ENCODE measurements around the gene SLC7A10.
A peak's percentile ranks its signal among the peaks of the same experiment; 100 is the strongest.
"Not testable (repeated sequence)": the region's sequence is repeated elsewhere in the genome, so short reads cannot be mapped to it uniquely, and the experiment has no call there.

The SLC7A10 gene

DNA sequence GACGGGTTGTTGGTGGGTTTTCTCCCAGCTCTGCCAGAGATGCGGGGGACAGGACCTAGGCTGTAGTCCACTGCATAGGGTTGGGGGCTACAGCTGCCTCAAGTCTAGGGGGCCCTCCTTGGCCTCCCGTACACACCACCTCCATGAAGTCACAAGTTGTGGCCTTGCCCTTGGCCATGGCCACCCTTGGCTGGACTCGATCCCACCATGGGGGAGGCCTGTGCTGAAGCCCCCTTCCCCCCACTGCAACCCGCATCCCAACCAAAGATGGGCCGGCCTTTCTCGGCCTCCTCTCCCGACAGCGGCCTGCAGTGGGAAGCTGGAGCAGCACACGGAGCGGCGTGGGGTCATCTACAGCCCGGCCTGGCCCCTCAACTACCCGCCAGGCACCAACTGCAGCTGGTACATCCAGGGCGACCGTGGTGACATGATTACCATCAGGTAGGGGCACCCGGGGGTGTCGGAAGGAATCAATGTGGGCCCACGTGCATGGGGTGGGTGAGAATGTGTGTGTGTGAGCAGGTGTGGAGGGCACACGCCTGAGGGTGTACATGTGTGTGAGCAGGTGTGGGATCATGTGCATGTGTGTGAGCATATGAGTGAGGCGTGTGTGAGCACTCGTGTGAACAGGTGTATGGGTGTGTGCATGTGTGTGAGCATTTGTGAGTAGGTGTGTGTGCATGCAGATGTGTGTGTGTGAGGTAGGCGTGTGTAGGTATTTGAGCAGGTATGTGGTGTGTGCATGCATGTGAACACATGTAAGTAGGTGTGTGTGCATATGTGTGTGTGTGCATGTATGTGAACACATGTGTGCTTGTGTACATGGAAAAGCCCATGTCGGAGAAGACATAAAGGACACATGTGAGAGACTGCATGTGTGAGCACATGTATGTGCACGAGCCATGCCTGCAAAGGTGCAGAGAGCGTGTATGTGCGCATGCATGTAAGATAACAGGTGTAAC, 22.8 kb downstream of the SLC7A10 start:
- no peak for DNase-seq (ENCODE audit: low read depth, low spot score)

- DNase-seq (ENCODE audit: low read depth, low spot score) = no peak
Measured at GRCh38 chr19:33201886-33202545, 23.6 kb downstream of the SLC7A10 start.

- DNase-seq (ENCODE audit: low read depth, low spot score) = no peak
Measured at GRCh38 chr19:33201473-33201872, 24.2 kb downstream of the SLC7A10 start.

DNA sequence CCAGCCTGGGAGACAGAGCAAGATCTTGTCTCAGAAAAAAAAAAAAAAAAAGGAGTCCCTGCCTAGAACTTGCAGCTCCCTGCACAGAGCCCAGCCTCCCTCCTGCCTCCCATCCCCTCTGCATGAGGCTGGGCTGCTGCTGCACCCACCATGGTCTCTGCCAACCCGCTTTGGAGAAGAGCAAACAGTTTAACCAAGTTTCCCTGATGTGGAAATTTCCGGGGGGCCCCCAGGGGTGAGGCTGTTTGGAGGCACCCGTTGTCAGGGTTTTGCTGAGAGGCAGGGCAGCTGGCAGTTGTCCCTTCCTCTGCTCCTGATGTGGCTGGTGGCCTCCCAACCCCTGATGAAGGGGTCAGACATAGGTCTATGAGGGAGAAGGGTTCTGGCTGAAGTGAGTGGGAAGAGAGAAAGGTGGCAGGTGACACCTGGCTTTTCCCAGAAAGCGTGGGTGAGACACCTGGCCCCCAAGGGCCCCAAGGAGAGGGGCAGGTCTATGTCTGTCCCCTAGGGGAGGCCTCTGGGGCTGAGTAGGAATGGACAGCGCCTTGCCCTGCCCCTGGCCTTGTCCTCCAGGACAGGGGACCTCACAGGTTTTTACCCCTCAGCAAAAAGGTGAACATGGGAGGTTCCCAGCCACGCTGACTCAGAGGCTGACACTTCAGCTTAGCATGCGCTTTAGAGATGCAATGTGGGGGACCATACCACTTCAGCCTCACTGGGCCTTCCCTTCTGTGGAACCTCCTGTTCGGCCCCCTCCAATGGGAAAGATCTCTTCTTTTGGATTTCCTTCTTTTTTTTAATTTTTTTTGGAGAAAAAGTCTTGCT, 26.0 kb downstream of the SLC7A10 start:
- DNase-seq (ENCODE audit: low read depth, low spot score) = no peak

DNA sequence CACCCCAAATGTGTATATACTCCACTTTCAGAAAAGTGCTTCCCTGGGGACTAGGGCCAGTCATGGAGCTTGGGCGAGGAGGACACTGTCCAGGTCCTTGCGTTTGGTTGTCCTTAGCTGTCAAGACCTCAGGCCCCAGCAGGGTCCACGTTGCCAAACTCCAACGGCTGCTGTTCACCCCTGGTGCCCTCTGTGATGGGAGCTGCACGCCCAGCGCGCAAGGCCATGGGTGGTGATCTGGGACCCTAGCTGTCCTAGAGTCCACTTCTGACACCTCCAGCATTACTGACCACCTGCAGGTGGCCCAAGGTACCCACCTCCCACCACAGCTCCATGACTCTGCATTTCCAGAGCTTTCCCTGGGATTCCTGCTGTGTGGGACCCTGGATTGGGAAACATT, 27.5 kb downstream of the SLC7A10 start:
- no peak for DNase-seq (ENCODE audit: low read depth, low spot score)

- no peak for DNase-seq (ENCODE audit: low read depth, low spot score)
Measured at GRCh38 chr19:33197591-33198000, 28.1 kb downstream of the SLC7A10 start.

DNA sequence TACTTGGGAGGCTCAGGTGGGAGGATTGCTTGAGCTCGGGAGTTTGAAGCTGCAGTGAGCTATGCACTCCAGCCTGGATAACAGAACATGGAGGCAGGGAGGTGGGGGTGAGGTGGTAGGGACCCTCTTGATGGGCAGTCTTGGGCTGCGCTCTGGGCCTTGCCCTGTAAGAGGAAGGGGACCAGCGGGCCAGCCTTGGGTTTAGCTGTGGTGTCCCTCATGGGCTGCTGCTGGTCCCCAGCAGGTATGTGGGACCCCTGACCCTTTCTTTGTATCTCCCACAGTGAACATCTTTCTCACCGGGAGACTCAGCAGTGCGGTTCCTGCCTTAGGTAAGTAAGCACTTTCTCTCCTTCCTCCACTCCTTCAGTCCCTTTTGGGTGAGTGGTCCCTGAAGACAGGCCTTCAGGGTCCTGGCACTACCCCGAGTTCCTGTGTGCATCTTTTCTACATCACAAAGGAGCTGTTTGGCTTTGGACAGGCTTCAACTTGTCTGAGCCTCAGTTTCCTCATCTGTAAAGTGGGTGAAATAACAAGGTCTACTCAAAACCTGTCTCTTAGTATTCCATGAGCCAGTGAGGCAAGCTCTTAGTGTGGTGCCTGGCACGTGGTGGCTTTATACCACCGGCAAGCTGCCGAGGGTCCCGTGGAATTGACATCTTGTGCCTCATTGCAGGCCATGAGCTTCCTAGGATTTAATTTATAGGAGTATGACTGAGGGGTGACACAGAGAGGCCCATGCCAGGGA, 29.0 kb downstream of the SLC7A10 start:
- no peak for DNase-seq (ENCODE audit: low read depth, low spot score)

GRCh38 chr19:33195645-33196347, 29.9 kb downstream of the SLC7A10 start:
- DNase-seq (ENCODE audit: low read depth, low spot score) = no peak

DNA sequence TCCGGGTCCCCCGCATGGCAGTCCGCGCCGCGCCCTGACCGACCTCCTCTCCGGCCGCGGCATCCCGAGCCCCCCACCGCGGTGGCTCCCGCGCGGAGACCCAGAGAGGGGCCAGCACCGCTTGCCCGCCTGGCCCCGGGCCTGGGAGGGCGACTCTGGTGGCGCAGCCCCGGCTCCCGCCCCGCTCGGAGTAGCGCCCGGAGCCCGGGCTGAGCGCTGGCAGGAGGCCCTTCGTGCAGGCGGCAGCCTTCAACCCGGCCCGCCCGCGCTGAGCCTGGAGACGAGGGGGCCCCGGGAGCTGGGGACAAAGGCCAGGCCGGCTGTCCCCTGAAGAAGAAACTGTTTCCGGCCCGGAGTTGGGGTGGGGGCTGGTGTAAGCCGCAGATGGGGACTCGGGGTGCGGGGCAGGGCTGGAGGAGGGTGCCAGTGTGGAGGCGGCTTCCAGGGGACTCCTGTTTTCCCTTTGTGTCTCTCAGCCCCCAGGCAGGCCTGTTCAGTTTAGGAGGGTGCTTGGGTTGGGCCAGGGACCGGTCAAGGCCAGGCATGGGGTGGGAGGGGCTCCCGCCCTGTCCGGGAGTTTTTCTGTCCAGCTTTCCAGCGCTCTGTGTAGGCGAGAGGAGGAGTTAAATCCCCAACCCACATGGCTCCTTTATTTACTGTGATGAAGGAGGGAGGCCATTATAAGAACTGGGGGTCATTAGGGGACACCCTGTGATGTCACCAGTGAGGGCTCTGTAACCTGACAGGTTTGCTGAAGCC, 30.6 kb downstream of the SLC7A10 start:
- peak; percentile 11 for DNase-seq (ENCODE audit: low read depth, low spot score)

- DNase-seq (ENCODE audit: low read depth, low spot score) = no peak
Measured at GRCh38 chr19:33194532-33194885, 31.1 kb downstream of the SLC7A10 start.

- peak; percentile 14 for DNase-seq (ENCODE audit: low read depth, low spot score)
Measured at GRCh38 chr19:33193865-33194362, 31.7 kb downstream of the SLC7A10 start, which contains the start of gene LRP3. TSS of gene LRP3 (plus strand) at chr19:33194330. CDS start at chr19:33194786, 456 bp downstream.

- no peak for DNase-seq (ENCODE audit: low read depth, low spot score)
Measured at GRCh38 chr19:33193269-33193864, 32.3 kb downstream of the SLC7A10 start.

DNA sequence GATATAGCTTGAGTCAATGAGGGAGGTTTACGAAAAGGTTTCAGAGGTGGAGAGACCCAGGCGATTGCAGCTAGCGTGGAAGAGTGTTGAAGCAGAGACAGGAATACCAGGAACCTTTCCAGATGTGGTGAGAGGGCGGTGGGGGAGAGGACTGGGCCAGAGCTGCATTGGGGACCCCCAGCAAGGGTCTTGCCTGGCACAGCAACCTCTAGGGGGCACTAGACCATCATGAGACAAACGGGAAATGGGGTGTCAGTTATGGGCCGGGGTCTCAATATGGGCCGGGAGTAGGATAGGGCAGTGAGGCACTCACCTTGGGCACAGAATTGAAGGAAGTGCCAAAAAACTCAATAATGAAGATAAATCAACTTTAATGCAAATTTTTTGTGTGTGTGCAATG, 33.6 kb downstream of the SLC7A10 start:
- DNase-seq (ENCODE audit: low read depth, low spot score) = no peak

DNA sequence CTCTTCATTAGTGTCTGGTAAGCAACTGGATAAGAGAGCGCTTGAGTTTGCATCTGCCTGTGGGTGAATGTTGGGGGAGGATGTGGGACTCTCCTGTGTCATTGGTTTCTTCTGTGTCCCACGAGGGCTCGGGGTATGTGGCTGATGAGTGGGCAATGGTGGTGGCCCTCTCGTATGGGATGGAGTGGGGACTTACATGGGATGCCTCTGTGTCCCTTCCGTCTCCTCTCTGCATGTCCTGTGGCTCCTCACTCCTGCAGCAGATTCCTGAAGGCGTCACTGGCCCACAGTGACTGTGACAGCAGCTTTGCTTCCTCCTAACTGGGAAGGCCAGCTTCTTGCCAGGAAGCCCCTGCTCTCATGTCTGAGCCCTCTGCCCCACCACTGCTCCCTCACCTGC, 34.1 kb downstream of the SLC7A10 start:
- DNase-seq (ENCODE audit: low read depth, low spot score) = no peak

GRCh38 chr19:33191092-33191491, 34.6 kb downstream of the SLC7A10 start:
- not testable (repeated sequence) for DNase-seq (ENCODE audit: low read depth, low spot score)

GRCh38 chr19:33189453-33189852, 36.2 kb downstream of the SLC7A10 start:
- no peak for DNase-seq (ENCODE audit: low read depth, low spot score)

DNA sequence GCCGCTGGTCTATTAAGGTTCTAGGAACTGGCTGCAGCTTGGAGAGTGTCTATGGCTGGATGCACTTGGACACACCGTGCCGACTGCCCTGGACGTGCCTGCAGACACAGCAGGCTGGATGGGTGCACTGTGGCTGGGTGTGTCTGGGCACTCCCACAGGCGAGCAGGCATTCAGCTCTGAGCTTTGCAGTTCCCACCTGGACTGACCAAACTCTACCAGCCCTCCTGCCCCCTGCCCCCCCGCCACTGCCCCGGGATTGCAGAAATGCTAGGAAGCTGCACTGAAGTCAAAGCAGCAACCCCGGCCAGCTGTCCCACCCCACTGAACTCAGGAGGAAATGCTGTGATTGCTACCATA, 38.5 kb downstream of the SLC7A10 start:
- DNase-seq (ENCODE audit: low read depth, low spot score) = no peak

- DNase-seq (ENCODE audit: low read depth, low spot score) = no peak
Measured at GRCh38 chr19:33186431-33187182, 39.0 kb downstream of the SLC7A10 start.

Measured in ELF-1 (cell line).